Prostate gland (tissue), 2 donors: Measurements from ENCODE around the gene TUBE1.

Experiments
- CTCF ChIP-seq, 4 experiments: fragments of 200-600 bp in 2 of 4; fragments of 450-650 bp in 2 of 4; sonication (generic) in 2 of 4; IDR thresholded peaks; 1 replicate in 3 of 4; 2 replicates in 1 of 4; pipeline ENCODE4 v1.5.1; 2016 to 2019; ENCODE audit warnings: antibody characterized with exemption in 4 of 4, mild to moderate bottlenecking in 2 of 4, moderate library complexity in 2 of 4
- POLR2A ChIP-seq: fragments of 450-650 bp; IDR thresholded peaks from one replicate; pipeline ENCODE4 v1.6.1; 2016; ENCODE audit warnings: antibody characterized with exemption, mild to moderate bottlenecking

DNA sequence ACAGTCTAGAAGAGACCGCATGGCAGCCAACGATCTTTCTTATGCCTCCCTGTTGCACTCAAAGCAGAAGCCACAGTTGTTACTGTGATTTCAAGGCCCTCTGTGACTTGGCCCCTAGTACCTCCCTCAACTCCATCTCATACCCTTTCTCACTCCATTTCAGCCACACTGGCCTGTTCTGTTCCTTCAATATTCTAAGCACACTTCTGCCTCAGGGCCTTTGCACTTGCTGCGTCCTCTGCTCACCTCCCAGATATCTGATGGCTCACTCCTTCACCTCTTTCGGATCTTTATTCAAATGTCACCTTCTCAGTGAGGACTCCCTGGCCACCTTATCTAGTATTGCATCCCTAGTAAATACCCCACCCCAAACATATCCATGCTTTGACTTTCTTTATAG, 62.8 kb downstream of the TUBE1 start:
- TF ChIP-seq CTCF (IDR thresholded peaks at IDR 0.05) (no peak), POLR2A (no peak)
